GM19468 (cell line): Measurements from ENCODE around the gene TNP2.
A peak's percentile ranks its signal among the peaks of the same experiment; 100 is the strongest.
"Not testable (repeated sequence)": the region's sequence is repeated elsewhere in the genome, so short reads cannot be mapped to it uniquely, and the experiment has no call there.

Experiments used
- ATAC-seq: cut with Tn5 transposase; IDR thresholded peaks from one replicate; pipeline ENCODE4 v1.9.1; 2021; ENCODE audit warnings: mild to moderate bottlenecking, moderate library complexity, moderate number of reproducible peaks; ENCODE audit not compliant: unreplicated experiment; ENCODE audit errors: extremely low read depth

Gene TNP2

GRCh38 chr16:11301645-11302501 is 32.7 kb upstream of the TNP2 start:
- no peak for ATAC-seq

- ATAC-seq: no peak
Measured at GRCh38 chr16:11300560-11300892, 31.4 kb upstream of the TNP2 start.

- ATAC-seq: no peak
Measured at GRCh38 chr16:11299865-11300559, 30.9 kb upstream of the TNP2 start.

- ATAC-seq: not testable (repeated sequence)
Measured at GRCh38 chr16:11298950-11299547, 29.9 kb upstream of the TNP2 start.

GRCh38 chr16:11298143-11298900 is 29.2 kb upstream of the TNP2 start:
- ATAC-seq: no peak

- ATAC-seq: peak; percentile 58
Measured at GRCh38 chr16:11297492-11298142, 28.5 kb upstream of the TNP2 start.

GRCh38 chr16:11296706-11297491 is 27.8 kb upstream of the TNP2 start:
- no peak for ATAC-seq

GRCh38 chr16:11296351-11296705 is 27.2 kb upstream of the TNP2 start:
- no peak for ATAC-seq

- no peak for ATAC-seq
Measured at GRCh38 chr16:11295672-11296071, 26.5 kb upstream of the TNP2 start.

GRCh38 chr16:11292076-11292748 is 23.1 kb upstream of the TNP2 start:
- no peak for ATAC-seq

GRCh38 chr16:11291091-11291703 is 22.1 kb upstream of the TNP2 start:
- ATAC-seq: no peak

GRCh38 chr16:11290102-11290893 is 21.2 kb upstream of the TNP2 start:
- no peak for ATAC-seq

GRCh38 chr16:11289696-11290095 is 20.6 kb upstream of the TNP2 start:
- ATAC-seq: not testable (repeated sequence)

GRCh38 chr16:11289202-11289601 is 20.1 kb upstream of the TNP2 start:
- no peak for ATAC-seq

- ATAC-seq: no peak
Measured at GRCh38 chr16:11285842-11286241, 16.7 kb upstream of the TNP2 start.

GRCh38 chr16:11283820-11284248 is 14.7 kb upstream of the TNP2 start:
- ATAC-seq: no peak

GRCh38 chr16:11280616-11281522 is 11.7 kb upstream of the TNP2 start, which contains the start of gene PRM1:
Gene PRM1 (minus strand): TSS chr16:11281330. CDS start chr16:11281238, 92 bp downstream.
- no peak for ATAC-seq
